NOMO-1 (cell line): Measurements from ENCODE around the gene PHACTR3.

Experiments
- DNase-seq, 2 experiments: peaks; one replicate each; lab custom pipeline; 2025; ENCODE audit not compliant: unreplicated experiment in 2 of 2; lab: John Stamatoyannopoulos, UW

The PHACTR3 gene

DNA sequence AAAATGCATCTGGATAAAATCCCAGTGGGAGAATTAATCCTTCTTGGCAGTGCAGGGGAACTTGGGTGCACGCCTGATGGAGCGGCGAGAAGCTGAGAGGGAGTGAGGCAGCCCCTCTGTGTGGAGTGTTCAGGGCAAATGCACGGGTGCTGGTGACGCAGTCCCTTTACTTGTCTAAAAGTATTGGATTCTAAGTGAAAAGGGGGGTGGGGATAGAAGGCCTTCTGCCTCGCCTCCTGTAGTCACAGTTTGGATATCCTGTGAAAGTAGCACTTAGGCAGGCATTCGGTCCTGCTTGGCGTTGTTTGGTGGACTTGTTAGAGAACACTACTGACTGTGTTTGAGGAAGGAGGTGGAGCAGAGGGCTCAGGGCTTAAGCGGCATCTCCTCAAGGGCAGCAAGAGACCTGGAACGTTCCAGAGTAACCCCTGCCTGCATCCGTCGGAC lies 39.3 kb downstream of the PHACTR3 start:
- no peak for DNase-seq

DNA sequence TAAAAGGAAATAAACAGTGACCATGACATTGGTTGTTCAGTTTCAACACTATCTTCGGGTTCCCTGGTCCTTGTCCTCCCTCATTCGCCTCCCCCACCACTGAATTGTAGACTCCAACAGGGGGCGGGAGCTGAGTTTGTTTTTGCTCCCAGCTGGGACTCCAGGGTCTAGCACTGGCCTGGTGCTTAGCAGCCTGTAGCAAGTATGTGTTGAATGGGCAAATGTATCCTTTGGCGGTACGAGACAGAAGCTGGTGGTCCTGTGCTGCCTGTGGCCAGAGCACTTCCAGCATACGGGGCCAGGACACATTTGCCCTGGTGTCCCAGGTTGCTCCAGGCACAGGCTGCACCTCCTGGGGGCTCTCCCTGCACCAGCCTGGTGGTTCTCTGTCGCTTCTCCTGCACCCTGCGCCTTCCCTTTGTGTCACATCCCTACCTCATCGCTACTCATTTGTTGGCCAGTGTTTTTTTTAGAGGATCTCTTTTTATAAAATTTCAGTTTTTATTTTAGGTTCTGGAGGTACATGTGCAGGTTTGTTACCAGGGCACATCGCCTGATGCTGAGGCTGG lies 40.1 kb downstream of the PHACTR3 start:
- no peak for DNase-seq

DNA sequence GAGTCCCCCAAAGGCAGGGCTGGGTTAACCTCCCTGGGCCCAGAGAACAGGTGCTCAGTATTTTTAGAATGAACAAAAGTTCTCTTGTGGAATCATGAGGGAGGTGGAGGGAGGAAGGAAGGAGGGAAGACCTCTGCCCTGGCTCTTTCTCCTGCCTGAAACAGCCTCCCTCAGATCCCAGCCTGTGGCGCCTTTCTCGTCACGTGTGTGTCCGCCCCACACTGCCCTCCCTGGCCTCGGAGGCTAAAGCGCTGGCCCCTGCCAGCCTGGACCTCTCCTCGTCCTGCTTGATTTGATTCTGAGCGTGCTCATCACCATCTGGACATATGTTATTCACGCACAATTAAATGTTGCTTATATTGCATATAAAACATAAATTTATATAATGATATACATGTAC lies 40.9 kb downstream of the PHACTR3 start:
- DNase-seq, result no peak

DNA sequence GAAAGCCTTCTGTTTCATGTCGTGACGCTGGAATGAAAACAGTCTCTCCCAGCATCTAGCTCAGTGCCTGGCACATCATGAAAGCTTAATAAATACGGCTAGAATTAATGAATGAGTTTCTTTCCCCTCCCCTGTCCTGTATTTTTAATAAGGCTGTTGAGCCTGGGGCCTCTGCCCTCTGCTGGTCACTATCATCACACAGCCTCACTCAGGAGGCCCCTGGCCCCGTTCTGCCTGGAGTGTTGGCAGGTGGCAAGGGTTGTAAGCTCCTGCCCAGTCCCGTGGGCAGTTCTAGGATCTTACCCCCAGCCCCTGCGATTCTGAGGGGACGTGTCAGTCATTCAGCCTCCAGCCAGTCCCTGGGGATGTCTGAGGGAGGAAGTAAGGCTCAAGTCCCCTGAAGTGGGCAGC lies 41.4 kb downstream of the PHACTR3 start:
- no peak for DNase-seq

DNA sequence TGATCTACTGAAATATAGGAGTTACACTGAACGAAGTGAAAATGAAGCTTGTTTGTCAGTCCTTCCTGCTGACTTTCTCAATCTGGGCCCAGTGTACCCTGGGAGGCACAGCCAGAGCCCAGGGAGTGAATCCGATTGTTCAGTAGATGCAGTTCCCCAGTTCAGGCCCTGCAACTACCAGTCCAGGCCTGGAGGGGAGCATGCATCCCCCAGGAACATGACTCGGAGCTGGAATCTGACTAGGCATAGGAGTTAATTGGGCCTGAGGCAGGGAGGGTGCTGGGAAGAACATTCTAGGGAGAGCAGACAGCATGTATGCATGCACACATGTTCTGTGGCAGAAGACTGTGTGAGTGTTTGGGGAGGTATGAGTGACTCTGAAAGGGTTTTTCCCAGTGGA lies 42.1 kb downstream of the PHACTR3 start:
- no peak for DNase-seq

DNA sequence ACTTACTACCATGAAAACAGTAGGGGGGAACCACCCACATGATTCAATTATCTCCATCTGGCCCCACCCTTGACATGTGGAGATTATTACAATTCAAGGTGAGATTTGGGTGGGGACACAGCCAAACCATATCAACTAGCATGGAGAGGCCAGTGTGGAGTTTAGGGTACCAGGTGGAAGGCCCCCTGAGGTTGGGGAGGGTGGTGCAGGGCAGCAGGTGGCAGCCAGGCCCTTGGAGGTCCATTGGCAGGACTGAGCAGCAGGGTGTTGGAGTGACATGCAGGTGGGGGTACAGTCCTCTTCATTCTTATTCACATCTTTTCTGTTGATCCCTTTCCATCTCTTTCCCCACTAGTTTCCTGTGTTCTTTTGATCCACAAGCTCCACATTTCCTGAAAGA lies 42.9 kb downstream of the PHACTR3 start:
- DNase-seq, result no peak

DNA sequence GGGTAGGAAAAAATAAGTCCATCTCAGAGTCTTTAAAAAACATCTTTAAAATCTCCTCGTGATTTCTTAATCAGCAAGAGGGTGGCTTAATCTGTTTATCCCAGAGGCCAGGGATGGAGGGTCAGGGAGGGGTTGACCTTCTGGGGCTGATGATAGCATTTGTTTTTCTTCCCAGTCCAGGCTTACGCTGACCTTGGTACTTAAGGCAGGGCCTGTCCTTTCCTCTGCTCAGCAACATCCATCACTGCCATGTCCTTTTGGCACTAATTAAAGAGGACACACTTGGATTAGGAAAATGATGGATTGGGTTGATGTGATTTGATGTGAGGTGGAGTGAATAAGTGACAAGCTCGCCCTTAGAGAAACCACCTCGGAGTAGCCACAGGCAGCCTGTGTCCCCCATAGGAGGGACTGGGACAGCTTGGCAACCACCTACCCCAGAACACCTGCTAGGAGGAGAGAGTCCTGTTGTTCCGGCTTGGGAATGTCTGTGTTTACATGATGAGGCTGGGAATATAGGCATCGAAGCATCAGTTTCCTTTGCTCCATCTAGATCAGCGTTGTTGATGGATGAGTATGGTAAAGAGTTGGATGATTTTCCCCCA lies 44.2 kb downstream of the PHACTR3 start:
- no peak for DNase-seq

DNA sequence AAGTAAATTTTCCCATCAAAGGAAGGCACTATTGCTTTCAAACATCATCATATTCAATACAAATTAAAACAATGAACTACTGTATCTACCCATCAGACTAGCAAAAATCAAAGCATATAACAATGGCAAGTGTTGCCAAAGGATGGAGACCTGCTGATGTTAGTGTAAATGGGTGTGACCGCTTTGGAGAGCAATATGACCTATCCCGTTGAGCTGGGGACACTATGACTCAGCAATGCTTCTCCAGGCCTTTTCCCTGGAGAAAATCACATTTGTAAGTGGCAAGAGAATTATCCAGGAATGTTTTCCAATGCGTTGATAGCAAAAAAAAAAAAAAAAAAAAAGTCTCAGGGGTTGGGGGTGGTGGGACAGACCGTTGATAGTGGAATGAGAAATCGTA lies 46.1 kb downstream of the PHACTR3 start:
- DNase-seq, result no peak

DNA sequence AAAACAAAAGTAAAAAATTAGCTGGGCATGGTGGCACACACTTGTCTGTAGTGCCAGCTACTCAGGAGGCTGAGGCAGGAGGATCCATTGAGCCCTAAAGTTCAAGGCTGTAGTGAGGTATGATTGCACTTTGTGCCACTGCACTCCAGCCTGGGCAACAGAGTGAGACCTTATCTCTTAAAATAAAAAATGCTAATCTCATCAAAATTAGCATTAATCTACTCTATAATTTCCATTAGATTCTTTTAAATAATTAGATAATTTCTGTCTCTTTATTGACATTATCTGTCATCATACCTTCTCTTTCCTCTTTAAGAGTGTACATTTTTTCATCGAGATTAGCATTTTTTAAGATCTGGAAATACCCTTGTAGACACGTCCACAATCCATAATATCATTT lies 48.0 kb downstream of the PHACTR3 start:
- DNase-seq, result no peak

DNA sequence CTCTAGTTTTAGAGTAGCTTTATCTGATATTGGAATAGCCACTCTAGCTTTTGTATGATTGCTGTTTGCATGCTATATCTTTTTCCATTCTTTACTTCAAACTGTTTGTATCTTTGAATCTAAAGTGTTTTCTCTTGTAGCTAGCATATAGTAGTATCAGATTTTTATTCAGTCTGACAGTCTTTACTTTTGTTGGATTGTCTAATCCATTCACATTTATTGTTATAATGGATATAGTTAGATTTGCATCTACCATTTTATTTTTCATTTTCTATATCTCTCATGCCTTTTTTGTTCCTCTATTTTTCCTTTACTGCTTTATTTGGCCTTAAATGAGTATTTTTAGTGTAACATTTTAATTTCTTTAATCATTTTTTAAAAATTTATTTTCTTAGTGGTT lies 52.1 kb downstream of the PHACTR3 start:
- DNase-seq, result no peak

DNA sequence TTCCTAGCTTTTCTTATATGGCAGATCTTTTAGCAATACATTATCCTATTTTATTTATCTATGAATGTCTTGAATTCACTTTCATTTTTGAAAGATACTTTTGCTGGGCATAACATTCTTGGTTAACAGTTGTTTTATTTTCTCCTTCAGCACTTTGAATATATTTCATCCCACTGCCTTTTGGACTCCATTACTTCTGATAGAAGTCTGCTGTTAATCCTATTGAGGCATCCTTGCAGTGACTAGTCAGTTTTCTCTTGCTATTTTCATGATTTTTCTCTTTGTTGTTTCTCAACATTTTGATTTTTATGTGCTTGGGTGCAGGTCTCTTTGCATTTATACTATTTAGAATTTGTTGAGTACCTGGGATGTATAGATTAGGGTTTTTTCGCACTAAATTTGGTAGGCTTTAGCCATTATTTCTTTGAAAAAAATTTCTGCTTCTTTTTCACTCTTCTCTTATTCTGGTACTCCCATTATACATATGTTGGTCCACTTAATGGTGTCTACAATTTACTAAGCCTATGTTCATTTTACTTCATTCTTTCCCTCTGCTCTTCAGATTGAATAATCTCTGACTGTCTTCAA lies 53.2 kb downstream of the PHACTR3 start:
- peak in 1 of 2 experiments; percentile 6 for DNase-seq

DNA sequence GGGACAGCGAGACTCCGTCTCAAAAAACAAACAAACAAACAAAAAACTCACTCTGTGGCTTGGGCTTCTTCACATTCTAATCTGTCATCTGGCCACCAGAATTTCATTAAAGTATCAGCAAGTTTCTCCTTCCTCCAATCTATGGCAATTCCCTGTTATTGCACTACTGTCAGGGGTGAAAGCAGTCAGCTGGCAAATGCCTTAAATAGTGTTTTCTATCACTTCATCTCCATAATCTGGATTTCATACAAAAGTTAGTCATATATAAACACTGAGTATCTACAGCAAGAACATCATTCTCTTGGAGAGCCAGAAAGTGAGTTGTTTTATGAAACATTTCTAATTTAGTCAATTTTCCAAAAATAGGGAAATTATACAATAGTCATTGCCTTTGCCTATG lies 56.1 kb downstream of the PHACTR3 start:
- DNase-seq, result no peak

DNA sequence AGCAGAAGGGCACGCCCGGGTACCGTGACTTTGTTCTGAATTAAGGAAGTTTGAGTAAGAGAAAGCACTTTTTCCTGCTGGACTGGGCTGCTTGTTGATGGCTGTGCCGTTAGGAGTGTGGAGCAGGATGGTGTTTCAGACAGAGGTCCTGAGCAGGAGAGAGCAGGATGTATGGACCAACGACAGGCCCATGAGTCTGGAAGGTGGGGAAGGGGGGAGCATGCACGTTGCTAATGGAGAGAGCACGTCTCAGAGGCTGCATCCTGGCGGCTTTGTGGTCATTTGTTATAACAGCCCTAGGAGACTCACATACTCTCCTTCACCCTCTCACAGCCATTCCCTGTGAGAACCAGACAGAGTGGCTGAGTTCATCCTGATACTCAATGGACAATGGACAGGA lies 56.8 kb downstream of the PHACTR3 start:
- DNase-seq, result no peak

DNA sequence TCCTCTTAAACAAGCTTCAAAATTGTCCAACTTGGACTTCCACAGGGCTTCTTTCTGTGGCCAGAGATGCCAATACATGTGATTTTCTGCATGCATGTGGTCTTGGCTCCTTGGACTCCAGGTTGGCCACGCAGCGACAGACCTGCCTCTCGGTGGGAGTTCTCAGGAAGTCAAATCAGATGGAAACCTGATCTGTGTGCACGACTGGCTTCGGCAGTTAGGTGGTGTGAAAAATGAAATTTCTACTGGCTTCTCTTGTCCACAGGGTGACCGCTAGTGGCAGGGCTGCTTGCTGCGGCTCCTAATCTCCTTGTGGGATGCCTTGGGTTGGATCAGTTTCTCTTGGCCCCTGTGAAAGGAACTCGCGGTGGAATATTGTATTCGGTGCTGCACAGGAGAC lies 57.3 kb downstream of the PHACTR3 start:
- DNase-seq, result no peak

DNA sequence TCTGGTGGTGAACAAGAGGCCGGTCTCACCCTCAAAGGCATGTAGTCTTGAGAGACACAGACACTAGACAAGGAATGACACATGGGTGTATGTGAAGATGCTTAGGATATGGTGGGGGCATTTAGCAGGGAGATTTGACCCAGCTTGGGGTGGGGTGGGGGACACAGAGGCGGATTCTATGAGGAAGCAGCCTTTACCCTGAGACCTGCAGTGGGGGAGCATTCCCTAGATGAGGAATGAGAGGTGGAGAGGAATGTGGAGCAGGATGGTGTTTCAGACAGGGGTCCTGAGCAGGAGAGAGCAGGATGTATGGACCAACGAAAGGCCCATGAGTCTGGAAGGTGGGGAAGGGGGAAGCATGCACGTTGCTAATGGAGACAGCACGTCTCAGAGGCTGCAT lies 57.8 kb downstream of the PHACTR3 start:
- DNase-seq, result no peak

DNA sequence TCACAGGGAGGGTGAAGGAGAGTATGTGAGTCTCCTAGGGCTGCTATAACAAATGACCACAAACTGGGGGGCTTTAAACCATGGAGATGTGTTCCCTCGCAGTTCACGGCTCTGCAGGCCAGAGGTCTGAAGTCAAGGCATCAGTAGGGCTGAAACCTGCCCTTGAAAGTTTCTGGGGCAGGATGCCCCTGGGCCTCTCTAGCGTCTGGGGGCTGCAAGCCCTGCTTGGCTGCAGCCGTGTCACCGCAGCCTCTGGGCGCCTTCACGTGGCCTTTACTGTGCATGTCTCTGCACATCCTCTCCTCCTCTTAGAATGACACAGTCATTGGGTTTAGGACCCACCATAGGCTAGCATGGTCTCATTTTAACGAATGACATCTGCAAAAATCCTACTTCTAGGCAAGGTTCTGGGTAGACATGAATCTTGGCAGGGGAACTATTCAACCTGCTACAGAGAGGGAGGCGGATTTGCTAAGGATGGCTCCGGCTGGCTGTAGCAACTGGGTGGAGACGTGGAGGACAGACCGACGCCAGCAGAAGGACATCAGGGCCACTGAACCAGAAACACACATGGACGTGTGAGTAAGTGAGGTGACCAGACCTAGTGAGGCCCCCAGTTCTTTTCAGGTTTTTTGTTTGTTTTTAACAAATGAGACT lies 58.6 kb downstream of the PHACTR3 start:
- no peak for DNase-seq

DNA sequence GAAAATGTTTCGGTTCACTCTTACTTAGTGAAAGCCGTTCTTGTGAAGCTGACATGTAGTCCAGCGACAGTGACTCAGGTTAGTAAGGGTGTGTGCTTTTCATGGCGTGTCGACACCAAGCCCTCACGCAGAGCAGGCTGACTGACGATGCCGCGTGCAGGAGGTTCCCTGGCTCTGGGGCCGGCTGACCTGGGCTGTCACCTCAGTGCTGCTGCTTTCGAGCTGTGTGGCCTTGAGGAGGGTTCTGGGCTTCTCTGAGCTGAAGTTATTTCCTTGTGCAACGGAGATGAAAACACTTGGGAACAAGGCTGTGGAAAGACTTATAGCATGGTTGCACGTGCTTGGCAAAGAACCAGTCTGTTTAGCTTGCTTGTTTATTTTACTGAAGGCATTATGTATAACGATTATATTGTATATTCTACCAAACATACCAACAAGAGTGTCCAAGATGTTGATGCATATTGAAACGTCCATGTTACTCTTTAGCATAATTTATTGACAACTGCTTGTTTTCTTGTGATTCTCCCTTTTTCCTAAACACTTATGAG lies 59.2 kb downstream of the PHACTR3 start:
- DNase-seq, result no peak

DNA sequence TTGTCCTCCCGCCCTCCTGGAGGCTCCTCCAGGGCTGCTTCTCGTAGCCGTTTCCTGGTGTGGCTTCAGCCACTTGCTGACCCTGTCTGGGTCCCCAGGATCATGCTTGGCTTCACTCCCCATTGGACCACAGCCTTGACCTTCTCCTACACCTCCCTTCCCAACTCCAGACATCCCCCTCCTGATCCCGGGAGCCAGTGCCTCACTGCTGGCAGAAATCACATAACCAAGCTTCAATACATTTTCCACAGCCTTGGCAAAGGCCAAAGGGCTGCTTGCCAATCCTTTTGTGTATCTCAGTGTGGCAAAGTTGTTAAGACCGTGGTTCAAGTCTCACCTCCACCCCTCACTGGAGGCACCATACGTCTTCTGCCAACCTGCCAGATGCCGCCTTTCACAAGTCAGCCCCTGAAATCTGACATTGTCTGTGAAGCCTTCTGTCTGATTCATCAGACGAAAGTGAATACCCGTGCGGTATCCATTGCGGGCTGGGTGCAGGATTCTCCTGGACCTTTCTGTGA lies 60.1 kb downstream of the PHACTR3 start:
- DNase-seq, result no peak

DNA sequence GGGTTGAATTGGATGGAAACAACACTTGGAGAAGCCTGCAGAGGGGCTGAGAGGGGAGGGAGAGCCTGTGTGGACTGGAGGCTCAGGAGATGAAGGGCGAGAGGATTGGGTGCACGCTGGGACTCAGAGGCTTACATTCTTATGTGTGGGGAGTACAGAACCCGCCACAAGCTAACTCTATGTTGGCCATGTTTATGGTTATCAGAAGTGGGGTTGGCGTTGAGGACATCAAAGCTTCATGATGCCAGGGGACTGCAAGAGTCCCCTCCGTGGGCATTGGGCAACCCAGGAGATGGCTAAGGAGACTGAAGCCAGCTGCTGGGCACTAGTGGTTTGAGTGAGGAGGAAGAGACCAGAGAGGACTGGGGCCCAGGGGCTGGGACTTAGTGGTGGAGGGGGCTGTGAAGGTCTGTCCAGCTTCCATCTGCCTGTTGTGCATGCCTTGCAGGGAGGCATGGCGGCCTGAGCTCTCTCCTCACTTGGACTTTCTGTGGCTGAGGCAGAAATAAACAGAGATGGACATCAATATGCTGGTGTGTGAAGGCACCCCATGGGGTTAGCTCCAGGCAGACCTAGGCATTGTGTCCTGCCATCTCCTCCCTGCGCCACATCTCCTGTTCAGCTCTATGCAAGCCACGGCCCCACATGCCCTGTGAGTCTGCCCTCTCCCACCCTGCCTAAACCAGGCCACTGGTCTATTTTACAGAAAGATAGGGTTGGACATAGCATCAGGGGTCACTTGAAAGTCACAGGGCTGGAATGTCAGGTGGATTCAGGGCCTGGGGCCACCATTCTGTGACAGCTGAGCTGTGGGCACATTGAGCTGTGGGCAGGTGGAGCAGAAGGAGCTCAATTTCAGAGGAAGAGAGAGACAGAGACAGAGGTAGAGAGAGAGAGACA lies 61.6 kb downstream of the PHACTR3 start:
- no peak for DNase-seq

DNA sequence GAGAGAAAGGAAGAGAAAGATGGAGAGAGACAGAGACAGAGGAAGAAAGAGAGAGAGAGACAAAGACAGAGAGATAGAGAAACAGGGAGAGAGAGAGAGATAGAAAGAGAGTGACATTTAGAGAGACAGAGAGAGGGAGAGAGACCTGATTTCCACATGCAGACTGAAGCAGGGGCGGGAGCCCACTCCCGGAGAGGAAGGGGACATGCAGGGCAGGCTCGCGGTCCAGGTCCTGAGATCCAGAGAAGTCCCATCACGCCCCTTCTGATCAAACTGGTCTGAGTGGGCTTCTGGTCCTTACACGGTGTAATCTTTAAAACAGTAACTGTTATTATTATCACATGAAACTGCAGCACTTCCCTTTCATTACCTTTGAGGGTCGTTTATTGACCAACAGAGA lies 62.2 kb downstream of the PHACTR3 start:
- DNase-seq, result no peak

DNA sequence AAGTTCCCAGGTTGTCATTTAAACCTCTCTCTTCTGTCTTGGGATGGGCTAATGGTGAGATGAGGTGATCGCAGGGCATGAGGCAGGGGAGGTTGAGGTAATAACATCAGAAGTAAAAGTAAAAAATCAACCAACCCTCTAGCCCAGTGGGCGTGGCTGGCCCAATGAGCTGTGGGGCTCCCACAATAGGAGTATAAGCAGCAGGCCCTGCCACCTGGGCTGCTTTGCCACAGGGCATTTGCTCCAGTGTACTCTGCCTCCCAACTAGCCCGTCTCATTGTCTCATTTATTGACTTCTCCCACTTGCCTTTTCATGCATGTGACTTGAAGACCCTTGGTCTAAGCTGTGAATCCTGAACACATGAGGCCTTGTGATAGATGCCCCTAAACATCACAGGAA lies 62.8 kb downstream of the PHACTR3 start:
- no peak for DNase-seq
